Stimulated activated CD4-positive, alpha-beta T cell treated with anti-CD3 and anti-CD28 coated beads, Interleukin-12 subunit alpha, Interleukin-12 subunit beta, amount 100 ng/mL, for 24 hours (primary cell): ENCODE data around the gene TCAIM.

Experiments used
- DNase-seq, 2 experiments: peaks; one replicate each; pipeline ENCODE4 v3.0.0-alpha.2; 2020; ENCODE audit warnings: low read depth in 2 of 2

TCAIM gene

GRCh38 chr3:44445786-44446185, 107.2 kb downstream of the TCAIM start:
- no peak for DNase-seq

- DNase-seq, result no peak
These were observed 108.4 kb downstream of the TCAIM start for GRCh38 chr3:44446929-44447328.

- no peak for DNase-seq
These were observed 112.9 kb downstream of the TCAIM start for GRCh38 chr3:44451441-44451840.

- DNase-seq, result no peak
These were observed 115.7 kb downstream of the TCAIM start for GRCh38 chr3:44454258-44454657.

- DNase-seq, result no peak
These were observed 116.8 kb downstream of the TCAIM start for GRCh38 chr3:44455318-44455717.
